Fibroblast of lung (primary cell): ENCODE results near the gene SPATA16. TPM values are rescaled to one million over a fixed set of nuclear protein-coding genes. Genes with fewer than 3 reads are reported as not detected.

Experiments
- DNase-seq, 2 donors: peaks; one replicate each; pipeline versions ENCODE4 v3.0.0 to v3.0.0-alpha.2; 2010; ENCODE audit warnings: low read depth in 2 of 2
- H2AFZ ChIP-seq: 2 replicates; pipeline ENCODE4 v1.5.1; 2012; ENCODE audit warnings: low read length, control low read depth, inconsistent platforms
- H3K27ac ChIP-seq: 2 replicates; pipeline ENCODE4 v1.5.1; 2011; ENCODE audit warnings: low read length, control low read depth; ENCODE audit not compliant: insufficient read depth
- H3K27me3 ChIP-seq: 2 replicates; pipeline ENCODE4 v1.5.1; 2011; ENCODE audit warnings: mild to moderate bottlenecking, low read length; ENCODE audit not compliant: control insufficient read depth, insufficient read depth
- H3K36me3 ChIP-seq: 2 replicates; pipeline ENCODE4 v1.5.1; 2011; ENCODE audit warnings: low read length; ENCODE audit not compliant: control insufficient read depth, insufficient read depth
- H3K4me1 ChIP-seq: 2 replicates; pipeline ENCODE4 v1.5.1; 2011; ENCODE audit warnings: low read length; ENCODE audit not compliant: control insufficient read depth, insufficient read depth; ENCODE audit errors: extremely low read depth
- H3K4me2 ChIP-seq: 2 replicates; pipeline ENCODE4 v1.5.1; 2011; ENCODE audit warnings: low read length, control low read depth; ENCODE audit not compliant: insufficient read depth; ENCODE audit errors: extremely low read depth
- H3K4me3 ChIP-seq, 4 experiments: fragments of 200-600 bp in 1 of 4; sonication (generic) in 1 of 4; replicated peaks in 1 of 4; 2 replicates each; pipeline ENCODE4 v1.5.1; 2011 to 2016; ENCODE audit warnings: low read length in 4 of 4, low read depth in 3 of 4, mild to moderate bottlenecking in 3 of 4, control low read depth in 2 of 4, inconsistent platforms in 1 of 4, mixed read lengths in 1 of 4; ENCODE audit not compliant: insufficient read depth in 1 of 4; ENCODE audit errors: control extremely low read depth in 1 of 4
- H3K79me2 ChIP-seq: 2 replicates; pipeline ENCODE4 v1.5.1; 2012; ENCODE audit warnings: mild to moderate bottlenecking, low read length, inconsistent platforms; ENCODE audit not compliant: control insufficient read depth, insufficient read depth
- H3K9ac ChIP-seq: 2 replicates; pipeline ENCODE4 v1.5.1; 2011; ENCODE audit warnings: mild to moderate bottlenecking, low read length, control low read depth; ENCODE audit not compliant: insufficient read depth
- H3K9me3 ChIP-seq: 2 replicates; pipeline ENCODE4 v1.5.1; 2012; ENCODE audit warnings: low read depth, low read length; ENCODE audit not compliant: control insufficient read depth, insufficient read depth
- H4K20me1 ChIP-seq: 2 replicates; pipeline ENCODE4 v1.5.1; 2011; ENCODE audit warnings: low read length; ENCODE audit not compliant: control insufficient read depth, insufficient read depth; ENCODE audit errors: extremely low read depth
- EZH2 ChIP-seq: IDR thresholded peaks from 2 replicates; pipeline ENCODE4 v1.5.1; 2012; ENCODE audit warnings: low read length, control low read depth, mild to moderate bottlenecking; ENCODE audit errors: missing control alignments
- polyA plus RNA-seq, 2 donors: library from polyadenylated mRNA; depleted of rRNA in 1 of 2; stranded (reverse) in 1 of 2; unstranded in 1 of 2; fragments of >200 nt; gene quantifications; 2 replicates each; pipeline ENCODE4 v1.2.1, GENCODE V29; 2011 to 2012; ENCODE audit warnings: missing spikeins in 1 of 2
- total RNA-seq: library from RNA; depleted of rRNA; stranded (reverse); fragments of >200 nt; gene quantifications from 2 replicates; pipeline ENCODE4 v1.2.1, GENCODE V29; 2014
- TF ChIP-seq, protein P1 (sequence below), 2 donors: IDR thresholded peaks in 1 of 2; conservative IDR thresholded peaks in 1 of 2; 1 replicate in 1 of 2; 2 replicates in 1 of 2; pipeline ENCODE4 v1.5.1; 2011 to 2012; ENCODE audit warnings: low read length in 2 of 2, control low read depth in 1 of 2, inconsistent platforms in 1 of 2, low read depth in 1 of 2, mild to moderate bottlenecking in 1 of 2

Gene SPATA16
- total and polyA plus RNA-seq, 2 donors (not counting 1 experiment from before 2014, with no cell fraction given), result not detected

DNA sequence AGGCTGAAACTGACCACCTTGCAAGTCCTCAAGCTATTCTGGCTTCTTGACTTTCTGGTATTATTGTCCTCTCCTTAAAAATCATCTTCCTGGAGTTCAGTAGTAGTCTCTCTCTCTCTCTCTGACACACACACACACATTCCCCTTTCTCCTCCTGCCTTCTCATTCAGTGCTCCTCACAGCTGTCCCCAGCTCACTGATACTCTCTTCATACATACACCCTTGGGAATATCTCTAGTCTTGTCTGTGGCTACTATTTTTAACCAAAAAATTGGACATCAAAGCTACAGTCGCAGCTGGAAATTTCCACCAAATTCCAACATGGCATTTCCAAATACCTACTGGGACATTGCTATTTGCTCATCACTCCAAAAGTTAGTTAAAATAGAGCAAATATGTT lies 211.6 kb downstream of the SPATA16 start:
- no peak for TF ChIP-seq EZH2
- TF ChIP-seq, protein P1, sequence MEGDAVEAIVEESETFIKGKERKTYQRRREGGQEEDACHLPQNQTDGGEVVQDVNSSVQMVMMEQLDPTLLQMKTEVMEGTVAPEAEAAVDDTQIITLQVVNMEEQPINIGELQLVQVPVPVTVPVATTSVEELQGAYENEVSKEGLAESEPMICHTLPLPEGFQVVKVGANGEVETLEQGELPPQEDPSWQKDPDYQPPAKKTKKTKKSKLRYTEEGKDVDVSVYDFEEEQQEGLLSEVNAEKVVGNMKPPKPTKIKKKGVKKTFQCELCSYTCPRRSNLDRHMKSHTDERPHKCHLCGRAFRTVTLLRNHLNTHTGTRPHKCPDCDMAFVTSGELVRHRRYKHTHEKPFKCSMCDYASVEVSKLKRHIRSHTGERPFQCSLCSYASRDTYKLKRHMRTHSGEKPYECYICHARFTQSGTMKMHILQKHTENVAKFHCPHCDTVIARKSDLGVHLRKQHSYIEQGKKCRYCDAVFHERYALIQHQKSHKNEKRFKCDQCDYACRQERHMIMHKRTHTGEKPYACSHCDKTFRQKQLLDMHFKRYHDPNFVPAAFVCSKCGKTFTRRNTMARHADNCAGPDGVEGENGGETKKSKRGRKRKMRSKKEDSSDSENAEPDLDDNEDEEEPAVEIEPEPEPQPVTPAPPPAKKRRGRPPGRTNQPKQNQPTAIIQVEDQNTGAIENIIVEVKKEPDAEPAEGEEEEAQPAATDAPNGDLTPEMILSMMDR (conservative IDR thresholded peaks at IDR 0.05 in 1 of 2, IDR thresholded peaks at IDR 0.05 in 1 of 2; ENCODE audit: low read depth in 1 of 2, low read length in 2 of 2), result no peak
- H3K27me3 ChIP-seq, result peaks cover 2% of the 10 kb centered on the region
- no peak overlapping the region for H2AFZ ChIP-seq
- H4K20me1 ChIP-seq, result no peaks in the 10 kb centered on the region
- no peak overlapping the region for H3K9ac ChIP-seq
- no peak overlapping the region for H3K4me2 ChIP-seq
- H3K4me3 ChIP-seq, result no peak overlapping the region
- no peaks in the 10 kb centered on the region for H3K9me3 ChIP-seq
- no peaks in the 10 kb centered on the region for H3K79me2 ChIP-seq
- no peaks in the 10 kb centered on the region for H3K4me1 ChIP-seq
- no peak for DNase-seq
- H3K27ac ChIP-seq, result no peak overlapping the region
- no peaks in the 10 kb centered on the region for H3K36me3 ChIP-seq

DNA sequence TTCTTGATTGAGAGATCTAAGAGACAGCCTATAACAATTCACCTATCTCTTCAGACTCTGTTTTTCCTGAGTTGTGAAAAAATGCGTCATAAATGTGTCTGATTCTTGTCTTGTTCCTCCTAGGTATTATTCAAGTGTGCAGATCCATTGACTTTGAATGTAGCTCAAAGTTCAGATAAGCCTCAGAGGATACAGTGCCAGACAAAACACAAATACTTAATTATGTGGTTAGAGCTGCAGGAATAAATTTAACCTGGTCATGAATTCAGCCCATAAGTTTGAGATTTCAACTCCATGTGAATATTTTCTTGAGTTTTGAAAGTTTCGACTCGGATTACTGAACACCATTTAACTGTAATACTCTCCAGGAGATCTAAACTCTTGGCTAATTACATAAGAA lies 216.5 kb downstream of the SPATA16 start:
- DNase-seq, result peak in 1 of 2 donors; percentile 66

DNA sequence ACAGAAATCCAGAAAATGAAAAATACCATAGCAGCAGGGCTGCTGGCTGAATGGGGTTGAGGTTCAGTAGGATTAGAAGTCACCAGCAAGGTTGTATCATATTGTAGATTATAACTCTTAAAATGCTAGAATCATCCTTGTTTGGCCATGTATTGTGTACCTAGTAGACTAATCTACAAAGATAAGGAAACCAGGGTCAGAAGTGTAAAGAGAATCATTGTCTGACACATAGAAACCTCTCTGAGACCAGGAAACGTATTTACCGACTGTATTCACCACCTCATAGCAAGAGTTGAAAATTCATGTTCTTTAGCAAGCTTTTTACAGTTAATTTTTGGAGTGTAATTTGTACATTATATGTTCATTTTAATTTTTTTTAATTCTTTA lies 221.7 kb downstream of the SPATA16 start:
- H3K27ac ChIP-seq, result no peak overlapping the region
- TF ChIP-seq EZH2, result no peak
- TF ChIP-seq, protein P1 (conservative IDR thresholded peaks at IDR 0.05 in 1 of 2, IDR thresholded peaks at IDR 0.05 in 1 of 2; ENCODE audit: low read depth in 1 of 2, low read length in 2 of 2), result no peak
- H3K4me1 ChIP-seq, result no peaks in the 10 kb centered on the region
- DNase-seq, result no peak
- H3K4me3 ChIP-seq, result no peak overlapping the region
- no peaks in the 10 kb centered on the region for H3K9me3 ChIP-seq
- no peak overlapping the region for H3K4me2 ChIP-seq
- H3K27me3 ChIP-seq, result no peaks in the 10 kb centered on the region
- H3K9ac ChIP-seq, result no peak overlapping the region
- no peaks in the 10 kb centered on the region for H3K36me3 ChIP-seq
- no peak overlapping the region for H2AFZ ChIP-seq
- no peaks in the 10 kb centered on the region for H3K79me2 ChIP-seq
- no peaks in the 10 kb centered on the region for H4K20me1 ChIP-seq

More for the DNA sequence above, 216.5 kb downstream of the SPATA16 start:
- H3K79me2 ChIP-seq, result no peaks in the 10 kb centered on the region
- H3K36me3 ChIP-seq, result no peaks in the 10 kb centered on the region
- no peak overlapping the region for H2AFZ ChIP-seq
- H4K20me1 ChIP-seq, result no peaks in the 10 kb centered on the region
- H3K9me3 ChIP-seq, result no peaks in the 10 kb centered on the region
- H3K4me3 ChIP-seq, result no peak overlapping the region
- TF ChIP-seq EZH2, result no peak
- TF ChIP-seq, protein P1 (conservative IDR thresholded peaks at IDR 0.05 in 1 of 2, IDR thresholded peaks at IDR 0.05 in 1 of 2; ENCODE audit: low read depth in 1 of 2, low read length in 2 of 2), result no peak
- H3K27me3 ChIP-seq, result peaks cover 2% of the 10 kb centered on the region
- no peak overlapping the region for H3K27ac ChIP-seq
- H3K4me2 ChIP-seq, result no peak overlapping the region
- H3K9ac ChIP-seq, result no peak overlapping the region
- no peaks in the 10 kb centered on the region for H3K4me1 ChIP-seq
